Thyroid gland (tissue), 4 donors: ENCODE measurements around the gene INTS7. TPM values are rescaled to one million over a fixed set of nuclear protein-coding genes. Genes with fewer than 3 reads are reported as not detected.
"Not testable (repeated sequence)": the region's sequence is repeated elsewhere in the genome, so short reads cannot be mapped to it uniquely, and the experiment has no call there.

Source experiments
- DNase-seq, 2 donors: peaks; one replicate each; pipeline ENCODE4 v3.0.0-alpha.2; 2019
- H3K27ac ChIP-seq, 3 donors: fragments of 200-600 bp; sonication (generic); 1 replicate in 2 of 3; 2 replicates in 1 of 3; pipeline ENCODE4 v1.5.1; 2016 to 2019; ENCODE audit warnings: mild to moderate bottlenecking in 1 of 3, moderate library complexity in 1 of 3
- H3K27me3 ChIP-seq: fragments of 200-600 bp; sonication (generic); one replicate; pipeline ENCODE4 v1.5.1; 2019
- H3K36me3 ChIP-seq, 2 donors: fragments of 200-600 bp; sonication (generic); one replicate each; pipeline ENCODE4 v1.5.1; 2016 to 2019
- H3K4me1 ChIP-seq, 2 donors: fragments of 200-600 bp; sonication (generic); one replicate each; pipeline ENCODE4 v1.5.1; 2017 to 2019
- H3K4me3 ChIP-seq, 3 donors: fragments of 200-600 bp; sonication (generic); replicated peaks in 1 of 3; 1 replicate in 2 of 3; 2 replicates in 1 of 3; pipeline ENCODE4 v1.5.1; 2016; ENCODE audit warnings: mild to moderate bottlenecking in 1 of 3
- H3K9me3 ChIP-seq: fragments of 200-600 bp; sonication (generic); one replicate; pipeline ENCODE4 v1.5.1; 2017
- POLR2A ChIP-seq, 2 donors: fragments of 450-650 bp; IDR thresholded peaks; one replicate each; pipeline ENCODE4 v1.6.1; 2017; ENCODE audit warnings: antibody characterized with exemption in 2 of 2, mild to moderate bottlenecking in 2 of 2, moderate library complexity in 1 of 2
- WGBS, 2 donors: methylation state at CpG; one replicate each; pipeline ENCODE4 v1.1.5; 2017; 5-methylcytosine and 5-hydroxymethylcytosine counted together
- intact Hi-C: fragments of 100-400 bp; cut with DNase I; formaldehyde crosslinking; loops from one replicate; pipeline ENCODE4 v1.15.1; 2023
- total RNA-seq, 4 donors: library from RNA; depleted of rRNA; stranded (reverse); fragments of >200 nt; gene quantifications; one replicate each; pipeline ENCODE4 v1.2.3, GENCODE V29; 2016
- TF ChIP-seq, protein P1 (sequence below), 6 experiments: fragments of 200-600 bp in 3 of 6; fragments of 450-650 bp in 3 of 6; sonication (generic) in 3 of 6; IDR thresholded peaks; one replicate each; pipeline ENCODE4 v1.5.1; 2016 to 2019; ENCODE audit warnings: antibody characterized with exemption in 6 of 6, mild to moderate bottlenecking in 2 of 6, inconsistent platforms in 1 of 6, moderate library complexity in 1 of 6

The INTS7 gene
- total RNA-seq, 4 donors from 2014 or later: 14.8 to 22.6 (median 19.5) TPM

DNA sequence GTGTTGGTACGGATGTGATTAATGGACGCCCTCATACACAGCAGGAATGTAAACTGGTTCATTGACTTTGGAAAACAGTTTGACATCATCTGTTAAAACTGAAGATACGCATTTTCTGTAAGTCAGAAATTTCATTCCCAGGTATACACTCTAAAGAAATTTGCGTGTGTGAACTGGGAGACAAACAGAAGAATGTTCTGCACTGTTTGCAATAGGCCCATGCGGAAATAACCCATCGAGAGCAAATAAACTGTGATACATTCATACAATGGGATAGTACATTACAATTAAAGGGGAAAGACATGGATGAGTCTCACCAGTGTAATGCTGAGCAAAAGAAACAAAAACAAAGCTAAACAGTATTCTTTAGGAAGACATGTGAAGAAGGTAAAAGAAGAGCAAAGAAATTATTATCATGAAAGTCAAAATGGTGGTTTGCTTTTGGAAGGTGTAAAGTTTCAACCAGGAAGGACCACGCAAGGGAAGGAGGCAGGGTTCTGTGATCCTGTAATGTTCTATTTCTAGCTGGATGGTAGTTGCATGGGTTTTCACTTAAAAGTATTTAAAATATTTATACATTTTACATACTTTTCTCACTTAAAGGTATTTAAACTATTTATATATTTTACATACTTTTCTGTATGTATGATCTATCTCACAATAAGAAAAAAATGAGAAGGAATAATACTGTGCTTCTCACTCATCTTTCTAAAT lies 30.3 kb downstream of the INTS7 start:
- no peak overlapping the region for H3K27ac ChIP-seq
- no peaks in the 10 kb centered on the region for H3K9me3 ChIP-seq
- 84 to 95% methylated on average over 7 of the region's 7 CpGs for WGBS, 2 donors
- no peaks in the 10 kb centered on the region for H3K27me3 ChIP-seq
- no peak overlapping the region for H3K4me3 ChIP-seq
- TF ChIP-seq POLR2A (IDR thresholded peaks at IDR 0.05): no peak
- TF ChIP-seq, protein P1, sequence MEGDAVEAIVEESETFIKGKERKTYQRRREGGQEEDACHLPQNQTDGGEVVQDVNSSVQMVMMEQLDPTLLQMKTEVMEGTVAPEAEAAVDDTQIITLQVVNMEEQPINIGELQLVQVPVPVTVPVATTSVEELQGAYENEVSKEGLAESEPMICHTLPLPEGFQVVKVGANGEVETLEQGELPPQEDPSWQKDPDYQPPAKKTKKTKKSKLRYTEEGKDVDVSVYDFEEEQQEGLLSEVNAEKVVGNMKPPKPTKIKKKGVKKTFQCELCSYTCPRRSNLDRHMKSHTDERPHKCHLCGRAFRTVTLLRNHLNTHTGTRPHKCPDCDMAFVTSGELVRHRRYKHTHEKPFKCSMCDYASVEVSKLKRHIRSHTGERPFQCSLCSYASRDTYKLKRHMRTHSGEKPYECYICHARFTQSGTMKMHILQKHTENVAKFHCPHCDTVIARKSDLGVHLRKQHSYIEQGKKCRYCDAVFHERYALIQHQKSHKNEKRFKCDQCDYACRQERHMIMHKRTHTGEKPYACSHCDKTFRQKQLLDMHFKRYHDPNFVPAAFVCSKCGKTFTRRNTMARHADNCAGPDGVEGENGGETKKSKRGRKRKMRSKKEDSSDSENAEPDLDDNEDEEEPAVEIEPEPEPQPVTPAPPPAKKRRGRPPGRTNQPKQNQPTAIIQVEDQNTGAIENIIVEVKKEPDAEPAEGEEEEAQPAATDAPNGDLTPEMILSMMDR (IDR thresholded peaks at IDR 0.05): no peak
- H3K36me3 ChIP-seq: no peaks in the 10 kb centered on the region
- intact Hi-C loops: no loop called here
- no peak for DNase-seq
- no peaks in the 10 kb centered on the region for H3K4me1 ChIP-seq

DNA sequence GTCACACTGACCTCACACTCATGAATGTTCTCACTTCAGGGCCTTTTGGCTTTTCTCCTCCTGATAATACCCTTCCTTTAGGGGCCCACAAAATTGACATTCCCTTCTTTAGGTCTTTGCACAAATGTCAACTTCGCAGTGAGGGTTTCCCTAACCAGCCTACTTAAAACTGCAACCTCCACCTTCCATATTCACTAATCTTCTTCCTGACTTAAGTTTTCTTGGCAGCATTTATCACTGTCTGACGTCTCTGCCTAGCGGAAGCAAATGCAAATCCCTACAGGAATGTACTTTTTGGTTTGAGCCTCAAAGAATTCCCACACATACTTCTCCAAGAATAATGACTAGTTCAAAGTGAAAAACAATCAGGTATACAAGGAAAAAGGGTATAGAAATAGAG lies 32.8 kb downstream of the INTS7 start:
- intact Hi-C loops: no loop called here
- DNase-seq: no peak
- 92 to 93% methylated on average over 3 of the region's 3 CpGs for WGBS, 2 donors
- Histone ChIP-seq H3K9me3 (no peaks in the 10 kb centered on the region), H3K4me1 (no peaks in the 10 kb centered on the region), H3K36me3 (no peaks in the 10 kb centered on the region), H3K4me3 (no peak overlapping the region), H3K27me3 (no peaks in the 10 kb centered on the region), H3K27ac (no peak overlapping the region)
- TF ChIP-seq, protein P1 (IDR thresholded peaks at IDR 0.05): no peak
- TF ChIP-seq POLR2A (IDR thresholded peaks at IDR 0.05): no peak

DNA sequence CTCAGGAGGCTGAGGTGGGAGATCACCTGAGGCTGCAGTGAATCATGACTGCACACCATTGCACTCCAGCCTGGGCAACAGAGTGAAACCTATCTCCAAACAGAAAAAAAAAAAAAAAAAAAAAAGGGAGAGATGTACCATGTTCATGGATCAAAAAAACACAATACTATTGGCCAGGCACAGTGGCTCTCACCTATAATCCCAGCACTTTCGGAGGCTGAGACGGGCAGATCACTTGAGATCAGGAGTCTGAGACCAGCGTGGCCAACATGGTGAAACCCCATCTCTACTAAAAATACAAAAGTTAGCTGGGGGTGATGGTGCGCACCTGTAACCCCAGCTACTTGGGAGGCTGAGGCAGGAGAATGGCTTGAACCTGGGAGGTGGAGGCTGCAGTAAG lies 37.9 kb downstream of the INTS7 start:
- H3K9me3 ChIP-seq, H3K4me3 ChIP-seq, H3K27me3 ChIP-seq, H3K27ac ChIP-seq, H3K4me1 ChIP-seq, H3K36me3 ChIP-seq, intact Hi-C loops, DNase-seq: not testable (repeated sequence)
- WGBS, 2 donors: 96 to 98% methylated on average over 4 of the region's 4 CpGs

DNA sequence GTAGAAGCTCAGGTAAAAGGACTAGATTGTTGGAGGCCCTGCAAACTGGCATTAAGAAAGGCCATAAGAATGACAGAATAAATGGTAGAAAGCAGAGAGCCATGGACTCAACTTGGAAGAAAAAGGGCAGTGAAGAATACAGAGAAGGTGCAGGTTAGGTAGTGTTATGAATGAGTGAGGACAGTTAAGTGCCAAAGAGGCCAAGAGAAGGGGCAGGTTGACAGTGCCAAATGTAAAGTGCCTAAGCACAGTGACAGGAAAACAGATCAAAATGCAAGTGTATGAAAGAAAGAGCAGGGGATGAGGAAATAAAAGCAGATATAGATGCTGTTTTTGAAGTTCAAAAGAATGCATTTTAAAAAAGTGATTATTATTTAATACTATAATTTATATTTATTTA lies 43.7 kb downstream of the INTS7 start:
- H3K4me1 ChIP-seq: peaks cover 0 to 7% of the 10 kb centered on the region in 2 donors
- TF ChIP-seq POLR2A (IDR thresholded peaks at IDR 0.05): no peak
- TF ChIP-seq, protein P1 (IDR thresholded peaks at IDR 0.05): no peak
- no peak overlapping the region for H3K27ac ChIP-seq
- peaks cover 0 to 4% of the 10 kb centered on the region in 2 donors for H3K36me3 ChIP-seq
- no peak for DNase-seq
- no peaks in the 10 kb centered on the region for H3K27me3 ChIP-seq
- intact Hi-C loops: no loop called here
- no peak overlapping the region for H3K4me3 ChIP-seq
- no peaks in the 10 kb centered on the region for H3K9me3 ChIP-seq

DNA sequence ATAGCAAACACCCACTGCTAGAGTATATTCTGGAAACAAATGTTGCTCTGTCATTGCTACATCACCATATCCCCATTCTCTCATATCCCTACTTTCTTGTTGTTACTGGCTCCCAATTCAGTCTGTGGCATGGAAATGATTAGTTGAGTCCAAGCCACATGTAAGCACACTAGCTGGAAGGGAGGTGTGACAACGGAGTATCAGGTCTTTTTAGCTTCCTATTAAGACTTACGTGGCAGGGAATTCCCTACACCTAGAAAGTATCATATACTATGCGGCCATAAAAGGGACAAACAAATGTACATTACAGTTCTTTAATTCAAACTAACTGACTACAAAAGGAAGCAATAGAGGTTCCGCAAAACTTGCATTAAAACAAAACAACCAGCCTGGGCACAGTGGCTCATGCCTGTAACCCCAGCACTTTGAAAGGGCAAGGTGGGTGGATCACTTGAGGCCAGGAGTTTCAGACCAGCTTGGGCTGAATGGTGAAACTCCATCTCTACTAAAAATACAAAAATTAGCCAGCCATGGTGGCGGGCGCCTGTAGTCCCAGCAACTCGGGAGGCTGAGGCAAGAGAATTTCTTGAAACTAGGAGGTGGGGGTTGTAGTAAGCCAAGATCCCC lies 48.6 kb downstream of the INTS7 start:
- peaks cover 2 to 4% of the 10 kb centered on the region in 2 donors for H3K36me3 ChIP-seq
- peaks cover 0 to 8% of the 10 kb centered on the region in 2 donors for H3K4me1 ChIP-seq
- H3K27me3 ChIP-seq: no peaks in the 10 kb centered on the region
- 93 to 98% methylated on average over 7 of the region's 7 CpGs for WGBS, 2 donors
- intact Hi-C loops: no loop called here
- no peak overlapping the region for H3K27ac ChIP-seq
- H3K4me3 ChIP-seq: no peak overlapping the region
- no peaks in the 10 kb centered on the region for H3K9me3 ChIP-seq
- DNase-seq: no peak
- TF ChIP-seq, protein P1 (IDR thresholded peaks at IDR 0.05): no peak
- TF ChIP-seq POLR2A (IDR thresholded peaks at IDR 0.05): no peak
